Naive thymus-derived CD8-positive, alpha-beta T cell (primary cell): ENCODE data around the gene SEPTIN10. TPM values are rescaled to one million over a fixed set of nuclear protein-coding genes. Genes with fewer than 3 reads are reported as not detected.

Experiments used
- ATAC-seq, 2 donors: fragments of 150-1000 bp; cut with Tn5 transposase in 1 of 2; sonication (Bioruptor Pico), chemical (Tn5 transposase) in 1 of 2; 1 replicate in 1 of 2; 2 replicates in 1 of 2; pipeline ENCODE4 v1.10.0; 2021; ENCODE audit warnings: mild to moderate bottlenecking in 2 of 2, moderate library complexity in 2 of 2
- POLR2A ChIA-PET: fragments of 350-600 bp; sonication (Branson Sonifier 250); formaldehyde crosslinking; loops from one replicate; lab custom pipeline; 2021; ENCODE audit warnings: antibody characterized with exemption; lab: Charles Lee
- DNase-seq, 10 donors: peaks; one replicate each; pipeline versions ENCODE4 v3.0.0 to v3.0.0-alpha.2; 2020 to 2022
- H3K27ac Mint-ChIP-seq, 10 donors: one replicate each; pipeline ENCODE4 v1.8.0; 2020 to 2022; ENCODE audit warnings: mild to moderate bottlenecking in 10 of 10, mixed read lengths in 10 of 10, moderate library complexity in 4 of 10, inconsistent platforms in 1 of 10
- H3K27me3 Mint-ChIP-seq, 5 donors: one replicate each; pipeline ENCODE4 v1.8.0; 2021 to 2022; ENCODE audit warnings: mixed read lengths in 5 of 5
- H3K36me3 Mint-ChIP-seq, 3 donors: one replicate each; pipeline ENCODE4 v1.8.0; 2020 to 2022; ENCODE audit warnings: mixed read lengths in 3 of 3, mild to moderate bottlenecking in 2 of 3, inconsistent platforms in 1 of 3
- H3K4me1 Mint-ChIP-seq, 4 donors: one replicate each; pipeline ENCODE4 v1.8.0; 2021 to 2022; ENCODE audit warnings: mixed read lengths in 4 of 4
- H3K4me3 Mint-ChIP-seq, 10 donors: one replicate each; pipeline ENCODE4 v1.8.0; 2020 to 2022; ENCODE audit warnings: mild to moderate bottlenecking in 10 of 10, mixed read lengths in 10 of 10, moderate library complexity in 6 of 10, inconsistent platforms in 1 of 10
- H3K9me3 Mint-ChIP-seq, 9 donors: one replicate each; pipeline ENCODE4 v1.8.0; 2020 to 2022; ENCODE audit warnings: mixed read lengths in 9 of 9, mild to moderate bottlenecking in 3 of 9, inconsistent platforms in 1 of 9, moderate library complexity in 1 of 9
- polyA plus RNA-seq, 3 donors: library from polyadenylated mRNA; unstranded; fragments of 300-500 nt; fragmentation: Illumina TruSeq; gene quantifications; one replicate each; pipeline ENCODE4 v1.2.3, GENCODE V29; 2021
- total RNA-seq, 8 experiments: library from RNA in 2 of 8; stranded (reverse) in 2 of 8; gene quantifications; one replicate each; pipeline ENCODE4 v1.2.3 and lab custom pipeline; 2021 to 2026

The SEPTIN10 gene
- total and polyA plus RNA-seq, 5 experiments from 2014 or later: 0.42 TPM; not detected in 4

DNA sequence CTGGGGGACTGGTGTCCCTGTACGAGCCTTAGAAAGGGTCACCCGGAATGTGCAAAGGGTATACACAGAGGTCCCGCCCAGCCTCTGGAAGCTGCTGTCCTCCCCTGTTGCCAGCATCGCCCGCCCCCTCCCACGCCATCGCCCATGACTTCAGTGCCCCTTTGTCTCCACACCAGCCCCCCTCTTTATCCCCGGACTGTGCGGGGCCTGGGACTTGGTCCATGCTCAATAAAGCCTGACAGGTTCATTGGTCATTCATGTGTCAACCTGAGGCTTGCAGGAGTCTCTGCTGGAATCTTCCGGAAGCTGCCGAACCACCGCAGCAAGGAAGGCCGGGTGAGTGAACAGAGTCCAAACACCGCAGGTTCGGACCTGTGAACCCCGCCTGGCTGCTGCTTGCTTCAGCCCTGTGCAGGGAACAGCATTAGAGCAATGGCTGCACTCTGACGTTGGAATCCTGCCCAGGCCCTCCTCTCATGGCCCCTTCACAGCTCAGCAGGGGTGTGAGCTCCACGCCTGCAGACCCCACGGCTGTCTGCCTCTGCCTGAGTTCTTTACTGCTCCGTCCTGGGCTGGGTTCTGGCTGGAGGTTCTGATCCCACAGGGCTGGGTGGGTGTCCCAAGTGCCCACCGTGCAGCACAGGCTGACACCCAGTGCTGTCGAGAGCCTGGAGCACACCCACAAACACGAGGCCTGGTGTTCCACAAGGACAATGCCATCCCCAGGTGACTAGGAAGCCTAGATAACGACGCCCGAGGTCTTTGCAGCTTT is 96.5 kb downstream of the SEPTIN10 start:
- POLR2A ChIA-PET: no interaction called here
- no peaks in the 10 kb centered on the region for H3K9me3 Mint-ChIP-seq
- H3K4me3 Mint-ChIP-seq: no peak overlapping the region
- H3K36me3 Mint-ChIP-seq: no peaks in the 10 kb centered on the region
- peaks cover 0 to 3% (median 0%) of the 10 kb centered on the region in 5 donors for H3K27me3 Mint-ChIP-seq
- no peak for ATAC-seq
- peaks cover 0 to 7% (median 2%) of the 10 kb centered on the region in 4 donors for H3K4me1 Mint-ChIP-seq
- DNase-seq: no peak
- H3K27ac Mint-ChIP-seq: peak overlapping the region in 1 of 10 donors; percentile 64

DNA sequence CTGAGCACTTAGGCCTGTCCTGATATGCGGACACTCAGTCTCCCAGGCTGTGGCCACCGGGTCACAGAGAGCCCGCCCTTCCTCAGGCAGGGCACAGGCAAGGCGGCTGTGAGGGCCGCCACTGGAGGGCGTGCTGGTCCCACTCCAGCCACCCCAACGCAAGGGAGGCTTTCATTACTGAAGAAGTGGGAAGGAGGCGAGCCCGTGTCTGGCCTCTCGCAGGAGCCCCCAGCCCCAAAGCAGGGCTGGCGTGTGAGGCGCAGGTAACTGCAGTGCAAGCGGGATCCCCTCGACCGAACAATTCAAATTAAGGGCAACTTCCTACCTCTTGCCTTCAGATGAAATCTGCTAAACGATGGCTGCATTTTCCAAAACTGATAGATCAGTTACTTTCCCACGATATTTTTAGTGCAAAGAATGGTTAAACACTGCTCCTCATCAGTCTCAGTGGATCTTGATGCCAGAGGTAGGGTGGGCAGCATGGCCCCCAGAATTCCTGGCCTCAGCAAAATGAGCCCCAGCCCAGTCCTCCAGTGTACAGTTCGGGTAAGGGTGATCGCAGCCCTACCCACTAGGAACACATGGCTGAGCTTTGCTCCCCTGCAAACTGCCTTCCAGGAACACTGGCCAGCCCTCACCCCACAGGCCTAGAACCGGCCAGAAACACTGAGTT is 97.2 kb downstream of the SEPTIN10 start:
- Mint-ChIP-seq H3K36me3 (no peaks in the 10 kb centered on the region), H3K27me3 (peaks cover 0 to 3% (median 0%) of the 10 kb centered on the region in 5 donors), H3K4me3 (no peak overlapping the region), H3K9me3 (no peaks in the 10 kb centered on the region), H3K27ac (no peak overlapping the region), H3K4me1 (peaks cover 0 to 7% (median 2%) of the 10 kb centered on the region in 4 donors)
- POLR2A ChIA-PET: no interaction called here
- no peak for ATAC-seq
- DNase-seq: no peak

DNA sequence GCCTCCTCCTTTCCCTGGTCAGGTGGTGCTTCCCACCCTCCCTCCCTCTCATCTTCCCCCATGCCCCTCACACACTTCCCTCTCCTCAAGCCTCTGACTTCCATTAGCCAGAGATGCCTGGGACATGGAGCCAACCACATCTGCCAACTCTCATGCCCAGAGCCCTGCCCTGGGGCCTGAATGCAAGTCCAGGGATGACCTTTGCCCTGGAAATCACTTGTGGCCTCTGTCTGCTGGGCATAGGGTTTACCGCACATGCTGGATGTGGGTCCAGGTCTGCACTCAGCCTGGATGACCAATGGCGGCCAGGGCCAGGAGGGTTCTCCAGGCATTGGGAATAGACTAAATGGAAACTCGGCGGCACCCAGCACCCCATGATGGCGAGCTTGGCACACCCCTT is 98.9 kb downstream of the SEPTIN10 start:
- POLR2A ChIA-PET: no interaction called here
- H3K4me3 Mint-ChIP-seq: no peak overlapping the region
- no peak for DNase-seq
- peaks cover 4 to 8% (median 7%) of the 10 kb centered on the region in 4 donors for H3K4me1 Mint-ChIP-seq
- H3K27me3 Mint-ChIP-seq: peaks cover 0 to 3% (median 0%) of the 10 kb centered on the region in 5 donors
- H3K36me3 Mint-ChIP-seq: no peaks in the 10 kb centered on the region
- no peaks in the 10 kb centered on the region for H3K9me3 Mint-ChIP-seq
- H3K27ac Mint-ChIP-seq: peak overlapping the region in 1 of 10 donors; percentile 52
- no peak for ATAC-seq

DNA sequence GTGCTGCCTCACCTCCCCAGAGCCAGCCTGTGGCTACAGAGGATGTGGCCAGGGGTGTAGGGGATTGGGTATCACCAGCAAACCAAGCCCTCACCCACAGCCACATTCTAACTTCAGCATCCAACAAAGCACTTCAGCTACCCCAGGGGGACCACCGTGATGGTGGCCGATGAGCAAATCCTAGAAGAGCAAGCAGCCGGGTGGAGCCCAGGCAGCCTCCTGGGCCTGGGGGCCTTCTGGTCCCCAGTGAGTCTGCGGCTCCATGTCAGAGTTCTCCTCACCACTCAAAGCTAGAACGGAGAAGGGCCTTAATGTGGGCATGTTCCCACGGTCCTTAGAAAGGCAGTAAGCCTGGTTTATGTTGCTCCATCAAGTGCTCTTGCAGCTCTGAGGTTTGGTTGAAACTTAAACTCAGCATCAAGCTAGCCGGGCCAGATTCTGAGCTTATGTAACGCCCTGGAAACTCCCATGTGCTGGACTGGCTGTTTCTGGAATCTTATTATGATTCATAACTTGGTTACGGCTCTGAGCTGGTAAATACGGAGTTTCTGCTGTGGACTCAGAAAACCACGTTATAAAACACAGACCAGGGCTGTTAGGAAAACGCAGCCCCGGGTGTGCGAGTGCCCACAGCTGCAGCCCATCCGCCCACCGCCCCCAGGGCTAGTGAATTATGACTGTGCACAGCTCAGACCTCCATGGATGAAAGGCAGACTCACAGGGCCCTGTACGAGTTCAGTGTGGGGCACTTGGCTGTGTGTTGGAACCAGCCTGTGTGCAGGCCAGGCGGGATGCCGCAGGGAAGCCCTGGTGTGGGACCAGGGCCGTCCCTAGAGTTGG is 99.8 kb downstream of the SEPTIN10 start:
- H3K27ac Mint-ChIP-seq: no peak overlapping the region
- no peak for ATAC-seq
- H3K9me3 Mint-ChIP-seq: no peaks in the 10 kb centered on the region
- no peaks in the 10 kb centered on the region for H3K36me3 Mint-ChIP-seq
- POLR2A ChIA-PET: no interaction called here
- H3K27me3 Mint-ChIP-seq: peaks cover 0 to 3% (median 0%) of the 10 kb centered on the region in 5 donors
- no peak overlapping the region for H3K4me3 Mint-ChIP-seq
- peaks cover 6 to 9% (median 8%) of the 10 kb centered on the region in 4 donors for H3K4me1 Mint-ChIP-seq
- no peak for DNase-seq

GRCh38 chr2:109513230-109513629 is 100.5 kb downstream of the SEPTIN10 start:
- no peak for ATAC-seq
- DNase-seq: no peak
- Mint-ChIP-seq H3K4me1 (peaks cover 6 to 9% (median 8%) of the 10 kb centered on the region in 4 donors), H3K27me3 (peaks cover 0 to 3% (median 0%) of the 10 kb centered on the region in 5 donors), H3K27ac (no peak overlapping the region), H3K4me3 (no peak overlapping the region), H3K9me3 (no peaks in the 10 kb centered on the region), H3K36me3 (no peaks in the 10 kb centered on the region)
- POLR2A ChIA-PET: no interaction called here

GRCh38 chr2:109512076-109512475 is 101.7 kb downstream of the SEPTIN10 start:
- Mint-ChIP-seq H3K4me1 (peaks cover 6 to 9% (median 7%) of the 10 kb centered on the region in 4 donors), H3K27me3 (peaks cover 0 to 3% (median 0%) of the 10 kb centered on the region in 5 donors), H3K9me3 (no peaks in the 10 kb centered on the region), H3K4me3 (no peak overlapping the region), H3K36me3 (no peaks in the 10 kb centered on the region), H3K27ac (peak overlapping the region in 1 of 10 donors; percentile 53)
- no peak for DNase-seq
- ATAC-seq: no peak
- POLR2A ChIA-PET: no interaction called here

DNA sequence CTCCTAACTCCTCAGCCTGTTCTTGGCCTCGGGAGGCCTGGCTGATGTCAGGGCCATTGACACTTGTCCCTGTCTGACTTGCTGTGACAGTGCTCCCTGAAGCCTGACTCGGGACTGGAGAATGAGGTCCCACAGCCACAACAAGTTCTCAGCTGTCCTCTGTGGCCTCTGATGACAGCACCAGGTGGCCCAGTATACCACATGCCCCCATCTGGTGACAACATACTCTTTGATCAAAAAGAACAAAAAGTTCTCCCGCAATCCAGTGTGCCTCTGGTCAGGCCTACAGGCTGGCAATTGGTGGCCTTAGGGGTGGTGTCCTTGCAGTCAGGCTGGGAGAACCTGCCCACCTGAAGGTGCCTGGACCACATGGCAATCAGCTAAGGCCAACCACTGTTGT is 102.6 kb downstream of the SEPTIN10 start:
- POLR2A ChIA-PET: interaction anchor here (2.0 kb wide), 1 partner anchor 383 kb away, joined by 7 read pairs; the partner anchor contains the start of gene SH3RF3
- Mint-ChIP-seq H3K27me3 (peaks cover 0 to 3% (median 0%) of the 10 kb centered on the region in 5 donors), H3K36me3 (no peaks in the 10 kb centered on the region), H3K27ac (no peak overlapping the region), H3K4me3 (no peak overlapping the region), H3K4me1 (peaks cover 6 to 9% (median 7%) of the 10 kb centered on the region in 4 donors), H3K9me3 (no peaks in the 10 kb centered on the region)
- DNase-seq: no peak
- no peak for ATAC-seq

DNA sequence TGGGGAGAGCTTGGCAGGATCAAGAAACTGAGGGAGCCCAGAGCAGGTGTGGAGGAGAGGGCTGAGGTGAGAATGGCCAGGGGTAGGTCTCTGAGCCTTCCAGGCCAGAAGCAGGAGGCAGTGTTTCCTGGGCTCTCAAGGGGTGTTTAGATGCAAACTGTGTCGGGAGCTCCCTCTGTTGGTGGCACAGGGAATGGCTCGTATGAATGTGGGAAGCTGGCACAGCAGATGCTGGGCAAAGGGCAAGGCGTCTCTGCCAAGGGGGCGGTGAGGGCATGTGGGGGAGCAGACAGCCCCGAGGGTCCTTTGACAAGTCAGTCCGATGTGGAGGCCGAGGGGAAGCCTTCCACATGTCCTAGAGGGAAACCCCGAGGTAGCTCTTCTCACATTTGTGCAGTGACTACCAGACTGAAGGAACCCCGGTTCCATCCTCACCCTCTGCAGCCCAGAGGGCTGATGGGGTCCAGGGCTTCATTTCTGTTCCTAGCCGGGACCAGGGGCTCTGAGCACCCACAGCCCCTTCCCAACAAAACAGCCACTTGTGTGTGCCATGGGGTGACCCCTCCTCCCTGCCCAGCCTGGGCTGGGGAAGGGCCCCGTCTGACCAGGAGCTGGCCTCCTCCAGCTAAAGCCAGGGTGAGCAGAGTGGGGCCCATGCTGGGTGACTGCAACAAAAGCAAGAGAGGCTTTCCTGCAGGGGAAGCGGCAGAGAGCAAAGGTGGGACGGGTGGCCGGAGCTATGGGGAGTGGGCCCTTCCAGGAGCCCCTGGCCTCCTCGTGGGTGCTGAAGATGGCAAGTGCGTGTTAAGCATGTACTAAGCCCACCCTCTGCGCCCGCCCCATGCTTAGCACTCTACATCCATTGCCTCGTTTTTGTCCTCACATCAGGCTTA is 103.4 kb downstream of the SEPTIN10 start:
- Mint-ChIP-seq H3K36me3 (no peaks in the 10 kb centered on the region), H3K9me3 (no peaks in the 10 kb centered on the region), H3K27me3 (peaks cover 0 to 3% (median 0%) of the 10 kb centered on the region in 5 donors), H3K27ac (peak overlapping the region in 2 of 10 donors; percentile 64 to 80), H3K4me1 (peaks cover 6 to 9% (median 7%) of the 10 kb centered on the region in 4 donors), H3K4me3 (no peak overlapping the region)
- peak; percentile 87 to 90 for ATAC-seq
- peak; percentile 57 to 88 (median 74) for DNase-seq
- POLR2A ChIA-PET: interaction anchor here (0.7 to 2.0 kb wide), 4 partner anchors 160 to 478 kb away, joined by 3 to 7 read pairs (median 5); partner anchors contain the start of gene SH3RF3

DNA sequence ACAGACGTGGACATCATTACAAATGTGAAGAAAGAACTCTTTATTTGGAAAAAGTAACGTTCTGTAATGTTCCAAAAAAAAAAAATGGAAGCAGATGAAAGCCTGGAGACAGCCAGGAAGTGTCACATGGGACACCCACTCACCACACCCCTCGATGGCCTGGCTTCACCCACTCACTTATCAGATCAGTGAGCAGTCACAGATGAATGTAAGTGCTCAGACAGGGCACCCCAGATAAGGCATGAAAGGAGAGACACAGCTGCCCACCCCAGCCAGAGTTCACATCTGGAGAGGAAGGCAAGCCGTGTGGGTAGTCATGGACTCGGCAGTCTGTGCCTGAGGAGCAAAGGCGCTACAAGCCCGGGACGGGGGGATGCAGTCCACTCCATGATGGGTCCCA is 105.2 kb downstream of the SEPTIN10 start:
- POLR2A ChIA-PET: no interaction called here
- DNase-seq (no peak), ATAC-seq (no peak)
- peak overlapping the region in 1 of 10 donors; percentile 28 for H3K27ac Mint-ChIP-seq
- H3K9me3 Mint-ChIP-seq: no peaks in the 10 kb centered on the region
- H3K27me3 Mint-ChIP-seq: peaks cover 0 to 3% (median 0%) of the 10 kb centered on the region in 5 donors
- H3K4me1 Mint-ChIP-seq: peaks cover 4 to 9% (median 7%) of the 10 kb centered on the region in 4 donors
- H3K36me3 Mint-ChIP-seq: no peaks in the 10 kb centered on the region
- H3K4me3 Mint-ChIP-seq: no peak overlapping the region

DNA sequence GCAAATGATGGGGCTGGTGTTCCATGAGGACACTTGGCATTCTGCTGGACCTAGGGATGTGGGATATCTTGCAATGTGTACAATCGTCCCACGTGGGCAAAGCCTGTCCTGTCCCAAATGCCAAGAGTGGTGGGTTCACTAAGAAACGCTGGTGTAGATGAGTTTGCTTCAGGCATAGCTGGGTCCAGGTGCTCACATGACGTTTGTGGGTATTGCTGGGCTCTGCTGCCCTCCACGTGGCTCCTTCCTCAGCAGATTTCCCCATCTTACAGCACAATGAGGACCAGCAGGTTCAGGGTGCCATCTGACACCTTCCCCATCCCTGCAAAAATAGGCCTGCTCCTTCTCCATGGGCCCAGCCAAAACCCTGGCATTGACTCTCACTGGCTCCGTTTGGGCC is 105.9 kb downstream of the SEPTIN10 start:
- H3K27me3 Mint-ChIP-seq: no peaks in the 10 kb centered on the region
- no peak overlapping the region for H3K27ac Mint-ChIP-seq
- ATAC-seq: no peak
- POLR2A ChIA-PET: no interaction called here
- no peak for DNase-seq
- peaks cover 0 to 9% (median 6%) of the 10 kb centered on the region in 4 donors for H3K4me1 Mint-ChIP-seq
- no peaks in the 10 kb centered on the region for H3K9me3 Mint-ChIP-seq
- no peaks in the 10 kb centered on the region for H3K36me3 Mint-ChIP-seq
- no peak overlapping the region for H3K4me3 Mint-ChIP-seq

GRCh38 chr2:109507217-109507616 is 106.5 kb downstream of the SEPTIN10 start:
- no peaks in the 10 kb centered on the region for H3K9me3 Mint-ChIP-seq
- POLR2A ChIA-PET: no interaction called here
- H3K36me3 Mint-ChIP-seq: peaks cover 0 to 4% (median 0%) of the 10 kb centered on the region in 3 donors
- no peaks in the 10 kb centered on the region for H3K27me3 Mint-ChIP-seq
- H3K4me3 Mint-ChIP-seq: no peak overlapping the region
- H3K4me1 Mint-ChIP-seq: peaks cover 0 to 9% (median 6%) of the 10 kb centered on the region in 4 donors
- DNase-seq (no peak), ATAC-seq (no peak)
- H3K27ac Mint-ChIP-seq: no peak overlapping the region
